Mucosa of stomach (tissue), 1 donor: Measurements from ENCODE around the gene ZNF408.

Experiments
- H3K27me3 ChIP-seq: one replicate; pipeline ENCODE4 v1.7.0; 2013; ENCODE audit warnings: mild to moderate bottlenecking, low read length; ENCODE audit not compliant: control insufficient read depth, insufficient read depth
- H3K36me3 ChIP-seq: one replicate; pipeline ENCODE4 v1.7.0; 2013; ENCODE audit warnings: low read length; ENCODE audit not compliant: control insufficient read depth, insufficient read depth
- H3K4me1 ChIP-seq: one replicate; pipeline ENCODE4 v1.7.0; 2013; ENCODE audit warnings: mild to moderate bottlenecking, low read length; ENCODE audit not compliant: control insufficient read depth, insufficient read depth
- H3K4me3 ChIP-seq: one replicate; pipeline ENCODE4 v1.7.0; 2013; ENCODE audit warnings: low read length
- H3K9ac ChIP-seq: one replicate; pipeline ENCODE4 v1.7.0; 2013; ENCODE audit warnings: mild to moderate bottlenecking, low read length, moderate library complexity
- H3K9me3 ChIP-seq: one replicate; pipeline ENCODE4 v1.7.0; 2013; ENCODE audit warnings: mild to moderate bottlenecking, low read length, moderate library complexity; ENCODE audit not compliant: control insufficient read depth
- donor health status: Pancreatic carcinoma.

The ZNF408 gene

DNA sequence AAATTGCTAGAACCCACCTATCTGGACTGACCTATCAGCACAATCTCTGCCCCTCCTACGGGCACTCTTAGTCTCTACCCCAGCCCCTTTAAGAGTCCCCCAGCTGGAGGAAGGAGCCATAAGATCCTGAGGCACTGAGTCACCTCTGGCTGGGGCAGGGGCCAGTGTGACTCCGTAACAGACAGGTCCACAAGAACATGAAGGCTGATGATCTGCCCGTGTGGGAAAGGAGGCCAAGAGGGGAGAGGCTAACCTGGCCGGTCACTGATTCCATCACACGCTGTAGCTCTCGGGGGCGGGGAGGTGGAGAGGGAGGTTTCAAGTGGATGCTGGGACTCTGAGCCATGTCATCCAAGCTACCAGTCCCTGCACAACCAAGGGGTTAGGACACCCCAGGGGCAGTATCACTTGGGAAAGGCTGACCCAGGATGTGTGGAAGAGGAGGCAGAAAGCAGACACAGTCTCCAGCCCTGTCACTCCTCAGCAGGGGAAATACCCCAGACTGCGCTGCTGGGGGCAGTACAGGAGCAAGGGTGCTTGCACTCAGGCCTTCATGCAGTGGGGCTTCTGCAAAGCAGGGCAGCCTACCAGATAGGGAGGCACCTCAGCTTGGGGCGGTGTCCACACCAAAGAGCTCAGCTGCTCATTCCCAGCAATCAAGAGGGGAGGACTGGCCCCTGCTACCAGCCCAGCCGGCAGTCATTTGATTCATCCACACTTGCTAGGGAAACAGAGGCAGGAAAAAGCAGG is 22.7 kb upstream of the ZNF408 start:
- no peaks in the 10 kb centered on the region for H3K27me3 ChIP-seq
- no peak overlapping the region for H3K4me3 ChIP-seq
- no peaks in the 10 kb centered on the region for H3K9me3 ChIP-seq
- H3K4me1 ChIP-seq: peaks cover 28% of the 10 kb centered on the region
- no peak overlapping the region for H3K9ac ChIP-seq
- H3K36me3 ChIP-seq: peaks cover 34% of the 10 kb centered on the region

- H3K4me3 ChIP-seq: no peak overlapping the region
- H3K36me3 ChIP-seq: peaks cover 33% of the 10 kb centered on the region
- peaks cover 27% of the 10 kb centered on the region for H3K4me1 ChIP-seq
Observed at GRCh38 chr11:46678741-46679130, 22.1 kb upstream of the ZNF408 start.

GRCh38 chr11:46679241-46680163 is 21.3 kb upstream of the ZNF408 start:
- Histone ChIP-seq H3K9ac (no peak overlapping the region), H3K36me3 (peaks cover 33% of the 10 kb centered on the region), H3K4me3 (no peak overlapping the region), H3K27me3 (no peaks in the 10 kb centered on the region), H3K4me1 (peaks cover 19% of the 10 kb centered on the region), H3K9me3 (no peaks in the 10 kb centered on the region)

More at GRCh38 chr11:46678741-46679130, 22.1 kb upstream of the ZNF408 start:
- Histone ChIP-seq H3K9me3 (no peaks in the 10 kb centered on the region), H3K27me3 (no peaks in the 10 kb centered on the region), H3K9ac (no peak overlapping the region)

- Histone ChIP-seq H3K9ac (no peak overlapping the region), H3K4me3 (no peak overlapping the region), H3K9me3 (no peaks in the 10 kb centered on the region), H3K36me3 (peaks cover 33% of the 10 kb centered on the region), H3K27me3 (no peaks in the 10 kb centered on the region), H3K4me1 (peaks cover 12% of the 10 kb centered on the region)
Observed at GRCh38 chr11:46680164-46680760, 20.6 kb upstream of the ZNF408 start.

GRCh38 chr11:46680815-46681214 is 20.0 kb upstream of the ZNF408 start:
- peaks cover 33% of the 10 kb centered on the region for H3K36me3 ChIP-seq
- no peaks in the 10 kb centered on the region for H3K9me3 ChIP-seq
- H3K4me1 ChIP-seq: peaks cover 6% of the 10 kb centered on the region
- H3K27me3 ChIP-seq: no peaks in the 10 kb centered on the region
- H3K9ac ChIP-seq: no peak overlapping the region
- no peak overlapping the region for H3K4me3 ChIP-seq

GRCh38 chr11:46681814-46682213 is 19.0 kb upstream of the ZNF408 start:
- Histone ChIP-seq H3K4me1 (peaks cover under 1% of the 10 kb centered on the region), H3K9me3 (no peaks in the 10 kb centered on the region), H3K36me3 (peaks cover 35% of the 10 kb centered on the region), H3K4me3 (no peak overlapping the region), H3K9ac (no peak overlapping the region), H3K27me3 (no peaks in the 10 kb centered on the region)

- peaks cover 41% of the 10 kb centered on the region for H3K36me3 ChIP-seq
- H3K9me3 ChIP-seq: no peaks in the 10 kb centered on the region
- H3K4me1 ChIP-seq: peaks cover 8% of the 10 kb centered on the region
- H3K4me3 ChIP-seq: no peak overlapping the region
- no peaks in the 10 kb centered on the region for H3K27me3 ChIP-seq
- H3K9ac ChIP-seq: no peak overlapping the region
Observed at GRCh38 chr11:46682773-46683752, 17.8 kb upstream of the ZNF408 start.

DNA sequence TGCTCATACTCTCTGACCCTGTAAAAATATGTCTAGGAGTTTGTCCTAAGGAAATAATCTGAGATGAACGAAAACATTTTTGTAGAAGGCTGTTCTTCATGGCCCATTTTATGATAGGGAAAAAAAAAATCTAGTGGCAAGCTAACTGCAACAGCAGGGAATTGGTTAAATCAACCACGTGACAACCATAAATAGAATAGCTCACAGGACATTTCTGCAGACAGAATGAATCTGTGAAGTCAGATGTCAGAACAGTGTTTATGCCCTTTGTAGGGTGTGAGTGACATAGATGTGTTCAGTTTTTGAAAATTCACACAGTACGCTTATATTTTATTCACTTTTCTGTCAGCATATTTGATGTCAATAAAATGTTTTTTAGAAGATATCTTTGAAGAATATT is 16.5 kb upstream of the ZNF408 start:
- Histone ChIP-seq H3K9me3 (no peaks in the 10 kb centered on the region), H3K9ac (no peak overlapping the region), H3K4me1 (peaks cover 8% of the 10 kb centered on the region), H3K4me3 (no peak overlapping the region), H3K36me3 (peaks cover 39% of the 10 kb centered on the region), H3K27me3 (no peaks in the 10 kb centered on the region)

- Histone ChIP-seq H3K9me3 (no peaks in the 10 kb centered on the region), H3K36me3 (peaks cover 17% of the 10 kb centered on the region), H3K4me3 (no peak overlapping the region), H3K27me3 (no peaks in the 10 kb centered on the region), H3K4me1 (peaks cover 8% of the 10 kb centered on the region), H3K9ac (no peak overlapping the region)
Observed at GRCh38 chr11:46686886-46687795, 13.7 kb upstream of the ZNF408 start.

DNA sequence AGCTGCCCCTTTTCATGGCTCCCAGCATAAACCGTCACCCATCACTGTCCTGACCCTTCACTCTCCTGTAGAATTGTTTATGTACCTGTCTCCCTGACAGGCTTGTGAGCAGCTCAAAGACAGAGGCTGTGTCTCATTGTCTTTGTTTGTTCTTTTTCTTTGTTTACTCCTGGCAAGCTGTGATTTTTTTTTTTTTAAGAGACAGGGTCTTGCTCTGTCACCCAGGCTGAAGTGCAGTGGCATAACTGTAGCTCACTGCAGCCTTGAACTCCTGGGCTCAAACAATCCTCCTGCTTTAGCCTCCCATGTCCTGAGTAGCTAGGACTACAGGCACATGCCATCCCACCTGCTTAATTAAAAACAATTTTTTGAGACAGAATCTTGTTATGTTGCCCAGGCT is 10.1 kb upstream of the ZNF408 start:
- Histone ChIP-seq H3K9me3 (no peaks in the 10 kb centered on the region), H3K9ac (no peak overlapping the region), H3K27me3 (no peaks in the 10 kb centered on the region), H3K4me1 (peaks cover 19% of the 10 kb centered on the region), H3K4me3 (no peak overlapping the region), H3K36me3 (peaks cover 41% of the 10 kb centered on the region)
